Mesothelial cell of epicardium (in vitro differentiated cells): ENCODE measurements around the gene WDR7. TPM values are rescaled to one million over a fixed set of nuclear protein-coding genes. Genes with fewer than 3 reads are reported as not detected.

Experiments used
- DNase-seq, 2 experiments: peaks; one replicate each; pipeline ENCODE4 v3.0.0; 2021; ENCODE audit warnings: low spot score in 2 of 2; ENCODE audit not compliant: unreplicated experiment in 2 of 2
- H3K27ac Mint-ChIP-seq: 2 replicates; pipeline ENCODE4 v1.8.0; 2021; ENCODE audit warnings: mixed read lengths
- H3K27me3 Mint-ChIP-seq: 2 replicates; pipeline ENCODE4 v1.8.0; 2021; ENCODE audit warnings: low read depth, mixed read lengths
- H3K36me3 Mint-ChIP-seq: 2 replicates; pipeline ENCODE4 v1.8.0; 2021; ENCODE audit warnings: mixed read lengths
- H3K4me1 Mint-ChIP-seq: 2 replicates; pipeline ENCODE4 v1.8.0; 2021; ENCODE audit warnings: mixed read lengths
- H3K4me3 Mint-ChIP-seq: 2 replicates; pipeline ENCODE4 v1.8.0; 2021; ENCODE audit warnings: mild to moderate bottlenecking, moderate library complexity, mixed read lengths
- H3K9me3 Mint-ChIP-seq: 2 replicates; pipeline ENCODE4 v1.8.0; 2021; ENCODE audit warnings: mixed read lengths
- CTCF ChIP-seq: fragments of 200-600 bp; sonication (generic); IDR thresholded peaks from one replicate; pipeline ENCODE4 v1.5.0; 2021; ENCODE audit warnings: antibody characterized with exemption; ENCODE audit not compliant: unreplicated experiment
- total RNA-seq: library from RNA; stranded (reverse); gene quantifications from 3 replicates; pipeline ENCODE4 v1.2.1, GENCODE V29; 2021

The WDR7 gene
- total RNA-seq, 1 donor from 2014 or later = 28.0 TPM

- TF ChIP-seq CTCF = no peak
- peaks cover 2% of the 10 kb centered on the region for H3K36me3 Mint-ChIP-seq
- H3K9me3 Mint-ChIP-seq = no peaks in the 10 kb centered on the region
- no peaks in the 10 kb centered on the region for H3K27me3 Mint-ChIP-seq
- no peak for DNase-seq
- H3K4me1 Mint-ChIP-seq = no peaks in the 10 kb centered on the region
- no peak overlapping the region for H3K27ac Mint-ChIP-seq
- no peak overlapping the region for H3K4me3 Mint-ChIP-seq
Measured at GRCh38 chr18:56691530-56691929, 40.4 kb downstream of the WDR7 start.

DNA sequence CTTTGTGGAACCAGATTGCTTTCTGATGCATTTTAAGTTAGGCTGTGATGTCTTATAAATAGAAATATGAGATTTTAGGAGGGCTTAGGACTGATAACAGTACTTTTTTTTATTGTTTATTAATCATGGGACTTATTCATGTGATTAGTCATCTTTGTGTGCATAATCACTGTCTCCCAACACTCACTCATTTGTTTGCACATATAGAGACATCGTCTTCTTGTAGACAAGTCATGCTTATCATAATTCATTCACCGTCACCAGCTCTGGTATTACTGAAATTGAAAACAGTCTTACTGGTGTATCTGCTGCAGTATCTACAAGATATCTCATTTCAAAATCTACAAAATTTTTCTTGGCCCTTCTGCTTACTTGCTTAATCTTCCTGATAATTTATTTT lies 45.8 kb downstream of the WDR7 start:
- DNase-seq = no peak
- Mint-ChIP-seq H3K27me3 (no peaks in the 10 kb centered on the region), H3K4me3 (no peak overlapping the region)

DNA sequence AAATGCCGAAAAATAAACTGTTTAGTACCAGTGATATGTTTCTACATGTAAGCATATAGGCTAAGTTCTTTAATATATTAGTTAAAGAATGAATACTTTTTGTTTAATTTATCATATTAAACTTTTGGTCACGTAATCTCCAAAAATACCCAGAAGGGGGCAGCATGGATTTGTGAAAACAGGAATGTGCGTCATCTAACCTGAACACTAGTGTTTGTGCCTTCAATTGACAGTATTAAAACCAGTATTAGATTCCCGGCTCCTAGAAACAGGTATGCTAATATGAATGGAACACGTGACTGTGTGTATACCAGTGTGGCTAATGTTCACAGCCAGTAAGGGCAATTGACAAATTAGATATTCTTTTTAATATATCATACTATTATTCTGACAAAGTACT lies 51.8 kb downstream of the WDR7 start:
- H3K27me3 Mint-ChIP-seq = no peaks in the 10 kb centered on the region
- no peak for DNase-seq
- H3K9me3 Mint-ChIP-seq = no peaks in the 10 kb centered on the region
- peaks cover 4% of the 10 kb centered on the region for H3K36me3 Mint-ChIP-seq
- peak; percentile 64 for TF ChIP-seq CTCF
- H3K4me3 Mint-ChIP-seq = no peak overlapping the region
- H3K4me1 Mint-ChIP-seq = peaks cover 2% of the 10 kb centered on the region
- no peak overlapping the region for H3K27ac Mint-ChIP-seq

More for the DNA sequence above, 45.8 kb downstream of the WDR7 start:
- H3K27ac Mint-ChIP-seq = no peak overlapping the region
- H3K4me1 Mint-ChIP-seq = peaks cover 2% of the 10 kb centered on the region
- H3K9me3 Mint-ChIP-seq = no peaks in the 10 kb centered on the region
- peaks cover 2% of the 10 kb centered on the region for H3K36me3 Mint-ChIP-seq
- TF ChIP-seq CTCF = no peak

GRCh38 chr18:56709463-56709862 lies 58.3 kb downstream of the WDR7 start:
- Mint-ChIP-seq H3K27me3 (no peaks in the 10 kb centered on the region), H3K4me3 (no peak overlapping the region), H3K4me1 (no peaks in the 10 kb centered on the region), H3K9me3 (no peaks in the 10 kb centered on the region), H3K36me3 (peaks cover 4% of the 10 kb centered on the region), H3K27ac (no peak overlapping the region)
- DNase-seq = no peak
- no peak for TF ChIP-seq CTCF

- no peaks in the 10 kb centered on the region for H3K9me3 Mint-ChIP-seq
- peaks cover 4% of the 10 kb centered on the region for H3K36me3 Mint-ChIP-seq
- H3K27ac Mint-ChIP-seq = no peak overlapping the region
- no peaks in the 10 kb centered on the region for H3K27me3 Mint-ChIP-seq
- TF ChIP-seq CTCF = no peak
- H3K4me1 Mint-ChIP-seq = peaks cover 6% of the 10 kb centered on the region
- no peak overlapping the region for H3K4me3 Mint-ChIP-seq
- DNase-seq = no peak
Measured at GRCh38 chr18:56711708-56712445, 60.7 kb downstream of the WDR7 start.
